Astrocyte (in vitro differentiated cells and primary cell): ENCODE results near the gene CTBP2. TPM values are rescaled to one million over a fixed set of nuclear protein-coding genes. Genes with fewer than 3 reads are reported as not detected.

Experiments
- DNase-seq: peaks from one replicate; pipeline ENCODE4 v3.0.0-alpha.2; 2010; ENCODE audit warnings: low read depth
- FAIRE-seq: peaks from 2 replicates; lab custom pipeline; 2011; peaks lifted over from hg19 to GRCh38; lab: Jason Lieb, UNC
- H2AFZ ChIP-seq: 2 replicates; pipeline ENCODE4 v1.6.0; 2012; ENCODE audit warnings: low read depth, low read length, inconsistent platforms
- H3K27ac ChIP-seq: 2 replicates; pipeline ENCODE4 v1.5.1; 2011; ENCODE audit warnings: low read depth, low read length, inconsistent platforms
- H3K27me3 ChIP-seq: 2 replicates; pipeline ENCODE4 v1.6.0; 2011; ENCODE audit warnings: low read length, inconsistent platforms; ENCODE audit not compliant: insufficient read depth
- H3K36me3 ChIP-seq: 2 replicates; pipeline ENCODE4 v1.5.1; 2011; ENCODE audit warnings: low read length, inconsistent platforms; ENCODE audit not compliant: insufficient read depth
- H3K4me1 ChIP-seq: 2 replicates; pipeline ENCODE4 v1.5.1; 2011; ENCODE audit warnings: low read length, inconsistent platforms; ENCODE audit not compliant: insufficient read depth
- H3K4me2 ChIP-seq: 2 replicates; pipeline ENCODE4 v1.6.0; 2012; ENCODE audit warnings: low read length, inconsistent platforms
- H3K4me3 ChIP-seq: 2 replicates; pipeline ENCODE4 v1.5.1; 2011; ENCODE audit warnings: low read depth, mild to moderate bottlenecking, low read length, inconsistent platforms; ENCODE audit not compliant: insufficient read depth
- H3K79me2 ChIP-seq: 2 replicates; pipeline ENCODE4 v1.6.0; 2012; ENCODE audit warnings: mild to moderate bottlenecking, low read length, inconsistent platforms; ENCODE audit not compliant: insufficient read depth
- H3K9ac ChIP-seq: 2 replicates; pipeline ENCODE4 v1.6.0; 2012; ENCODE audit warnings: mild to moderate bottlenecking, low read length, inconsistent platforms
- H3K9me3 ChIP-seq: 2 replicates; pipeline ENCODE4 v1.5.1; 2012; ENCODE audit warnings: low read depth, mild to moderate bottlenecking, low read length, inconsistent platforms; ENCODE audit not compliant: insufficient read depth
- H4K20me1 ChIP-seq: 2 replicates; pipeline ENCODE4 v1.6.0; 2012; ENCODE audit warnings: low read length, inconsistent platforms; ENCODE audit not compliant: insufficient read depth
- H3K27ac Mint-ChIP-seq: one replicate; pipeline ENCODE4 v1.8.0; 2021; ENCODE audit warnings: mild to moderate bottlenecking, mixed read lengths; ENCODE audit not compliant: unreplicated experiment
- H3K27me3 Mint-ChIP-seq: one replicate; pipeline ENCODE4 v1.8.0; 2021; ENCODE audit warnings: low read depth, mixed read lengths; ENCODE audit not compliant: unreplicated experiment
- H3K36me3 Mint-ChIP-seq: one replicate; pipeline ENCODE4 v1.8.0; 2021; ENCODE audit warnings: low read depth, mixed read lengths; ENCODE audit not compliant: unreplicated experiment
- H3K4me1 Mint-ChIP-seq: one replicate; pipeline ENCODE4 v1.8.0; 2021; ENCODE audit warnings: low read depth, mixed read lengths; ENCODE audit not compliant: unreplicated experiment
- H3K4me3 Mint-ChIP-seq: one replicate; pipeline ENCODE4 v1.8.0; 2021; ENCODE audit warnings: mild to moderate bottlenecking, moderate library complexity, mixed read lengths; ENCODE audit not compliant: unreplicated experiment
- H3K9me3 Mint-ChIP-seq: one replicate; pipeline ENCODE4 v1.8.0; 2021; ENCODE audit warnings: mild to moderate bottlenecking, mixed read lengths; ENCODE audit not compliant: unreplicated experiment
- EZH2 ChIP-seq: IDR thresholded peaks from 2 replicates; pipeline ENCODE4 v1.6.1; 2012; ENCODE audit warnings: mild to moderate bottlenecking, low read length, inconsistent platforms; ENCODE audit not compliant: insufficient read depth
- total RNA-seq: library from RNA; stranded (reverse); gene quantifications from 2 replicates; pipeline ENCODE4 v1.2.1, GENCODE V29; 2021
- TF ChIP-seq, protein P1 (sequence below): IDR thresholded peaks from 2 replicates; pipeline ENCODE4 v1.5.1; 2011; ENCODE audit warnings: low read depth, mild to moderate bottlenecking, inconsistent platforms, low read length, moderate library complexity; ENCODE audit not compliant: insufficient read depth

The CTBP2 gene
- total RNA-seq, 1 donor from 2014 or later: 109 TPM

DNA sequence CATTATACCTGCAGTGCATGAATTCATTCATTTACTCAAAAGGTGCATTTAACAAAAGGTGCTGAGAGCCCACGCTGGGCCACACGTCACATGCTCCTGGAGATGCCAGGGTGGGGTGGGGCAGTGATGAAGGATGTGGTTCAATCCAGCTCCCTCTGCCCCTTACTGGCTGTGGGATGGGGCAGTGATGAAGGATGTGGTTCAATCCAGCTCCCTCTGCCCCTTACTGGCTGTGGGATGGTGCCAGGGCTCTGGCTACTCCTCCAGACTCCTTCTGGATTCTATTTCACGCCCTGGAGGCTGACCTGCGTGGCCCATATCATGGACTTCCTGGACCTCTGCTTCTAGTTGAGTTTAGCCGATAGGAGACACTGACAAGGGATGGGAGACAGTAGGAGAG lies 44.0 kb upstream of the CTBP2 start:
- Mint-ChIP-seq H3K9me3 (no peaks in the 10 kb centered on the region), H3K4me1 (peaks cover 9% of the 10 kb centered on the region), H3K36me3 (no peaks in the 10 kb centered on the region), H3K27ac (no peak overlapping the region), H3K4me3 (no peak overlapping the region), H3K27me3 (peaks cover 14% of the 10 kb centered on the region)
- Histone ChIP-seq H3K27ac (no peak overlapping the region), H3K36me3 (no peaks in the 10 kb centered on the region), H4K20me1 (no peaks in the 10 kb centered on the region), H3K9ac (no peak overlapping the region), H3K4me2 (no peak overlapping the region), H3K27me3 (peaks cover 2% of the 10 kb centered on the region), H3K4me3 (no peak overlapping the region), H3K79me2 (no peaks in the 10 kb centered on the region), H3K9me3 (no peaks in the 10 kb centered on the region), H2AFZ (no peak overlapping the region), H3K4me1 (peaks cover 6% of the 10 kb centered on the region)
- DNase-seq: no peak
- no peak for FAIRE-seq
- TF ChIP-seq, protein P1, sequence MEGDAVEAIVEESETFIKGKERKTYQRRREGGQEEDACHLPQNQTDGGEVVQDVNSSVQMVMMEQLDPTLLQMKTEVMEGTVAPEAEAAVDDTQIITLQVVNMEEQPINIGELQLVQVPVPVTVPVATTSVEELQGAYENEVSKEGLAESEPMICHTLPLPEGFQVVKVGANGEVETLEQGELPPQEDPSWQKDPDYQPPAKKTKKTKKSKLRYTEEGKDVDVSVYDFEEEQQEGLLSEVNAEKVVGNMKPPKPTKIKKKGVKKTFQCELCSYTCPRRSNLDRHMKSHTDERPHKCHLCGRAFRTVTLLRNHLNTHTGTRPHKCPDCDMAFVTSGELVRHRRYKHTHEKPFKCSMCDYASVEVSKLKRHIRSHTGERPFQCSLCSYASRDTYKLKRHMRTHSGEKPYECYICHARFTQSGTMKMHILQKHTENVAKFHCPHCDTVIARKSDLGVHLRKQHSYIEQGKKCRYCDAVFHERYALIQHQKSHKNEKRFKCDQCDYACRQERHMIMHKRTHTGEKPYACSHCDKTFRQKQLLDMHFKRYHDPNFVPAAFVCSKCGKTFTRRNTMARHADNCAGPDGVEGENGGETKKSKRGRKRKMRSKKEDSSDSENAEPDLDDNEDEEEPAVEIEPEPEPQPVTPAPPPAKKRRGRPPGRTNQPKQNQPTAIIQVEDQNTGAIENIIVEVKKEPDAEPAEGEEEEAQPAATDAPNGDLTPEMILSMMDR: no peak
- no peak for TF ChIP-seq EZH2

DNA sequence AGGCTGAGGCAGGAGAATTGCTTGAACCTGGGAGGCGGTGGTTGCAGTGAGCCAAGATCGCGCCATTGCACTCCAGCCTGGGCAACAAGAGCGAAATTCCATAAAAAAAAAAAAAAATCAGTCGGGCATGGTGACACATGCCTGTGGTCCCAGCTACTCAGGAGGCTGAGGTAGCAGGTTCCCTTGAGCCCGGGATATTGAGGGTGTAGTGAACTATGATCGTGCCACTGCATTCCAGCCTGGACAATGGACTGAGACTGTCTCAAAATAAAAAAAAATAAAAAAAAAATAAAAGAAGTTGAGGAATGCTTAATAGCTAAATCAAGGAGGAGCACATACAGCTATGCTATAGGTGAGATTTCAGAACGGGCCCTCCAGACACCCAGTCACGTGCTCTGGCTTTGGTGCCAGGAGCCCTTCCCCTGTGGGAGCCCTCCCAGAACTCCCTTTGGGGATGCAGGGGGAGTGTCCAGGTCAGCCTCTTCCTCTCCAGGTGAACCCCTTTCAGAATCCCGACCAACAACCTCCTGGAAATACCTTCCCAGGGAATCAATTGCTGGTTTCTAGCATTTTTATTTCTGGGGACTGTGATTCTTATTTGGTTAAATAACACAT lies 42.9 kb upstream of the CTBP2 start:
- H3K36me3 Mint-ChIP-seq: no peaks in the 10 kb centered on the region
- no peaks in the 10 kb centered on the region for H3K79me2 ChIP-seq
- no peak for DNase-seq
- H3K4me1 ChIP-seq: peaks cover 6% of the 10 kb centered on the region
- H3K9me3 Mint-ChIP-seq: no peaks in the 10 kb centered on the region
- H3K4me3 Mint-ChIP-seq: no peak overlapping the region
- H3K4me2 ChIP-seq: no peak overlapping the region
- H3K27me3 Mint-ChIP-seq: peaks cover 22% of the 10 kb centered on the region
- no peak overlapping the region for H3K4me3 ChIP-seq
- H2AFZ ChIP-seq: no peak overlapping the region
- no peaks in the 10 kb centered on the region for H4K20me1 ChIP-seq
- H3K36me3 ChIP-seq: no peaks in the 10 kb centered on the region
- H3K9ac ChIP-seq: no peak overlapping the region
- peaks cover 7% of the 10 kb centered on the region for H3K4me1 Mint-ChIP-seq
- no peak overlapping the region for H3K27ac Mint-ChIP-seq
- TF ChIP-seq EZH2: no peak
- TF ChIP-seq, protein P1: no peak
- H3K9me3 ChIP-seq: no peaks in the 10 kb centered on the region
- H3K27me3 ChIP-seq: peaks cover 2% of the 10 kb centered on the region
- no peak overlapping the region for H3K27ac ChIP-seq
- no peak for FAIRE-seq
